HG03175 (cell line): ENCODE measurements around the gene TBPL1.

Experiments used
- ATAC-seq: cut with Tn5 transposase; IDR thresholded peaks from one replicate; pipeline ENCODE4 v1.9.1; 2021; ENCODE audit warnings: mild to moderate bottlenecking, moderate library complexity; ENCODE audit not compliant: unreplicated experiment

TBPL1 gene

DNA sequence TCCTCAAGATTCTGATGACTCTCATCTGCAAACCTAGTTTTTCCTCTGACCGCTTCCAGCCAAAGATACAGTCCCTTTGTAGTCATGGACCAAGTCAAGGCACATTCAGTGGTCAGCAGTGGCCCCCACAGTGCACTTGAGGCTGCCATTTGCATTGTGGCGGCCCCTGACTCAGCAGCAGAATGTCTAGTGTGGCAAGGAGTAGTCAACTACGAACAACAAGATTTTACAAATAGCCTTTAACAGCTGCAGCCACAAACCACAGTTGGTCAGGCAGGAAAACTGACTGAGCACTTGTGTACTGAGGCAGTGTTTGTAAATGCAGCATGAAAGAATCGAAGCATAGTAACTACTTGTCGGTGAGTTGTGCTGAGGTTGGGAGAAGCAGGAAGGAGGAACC is 49.8 kb downstream of the TBPL1 start:
- no peak for ATAC-seq

DNA sequence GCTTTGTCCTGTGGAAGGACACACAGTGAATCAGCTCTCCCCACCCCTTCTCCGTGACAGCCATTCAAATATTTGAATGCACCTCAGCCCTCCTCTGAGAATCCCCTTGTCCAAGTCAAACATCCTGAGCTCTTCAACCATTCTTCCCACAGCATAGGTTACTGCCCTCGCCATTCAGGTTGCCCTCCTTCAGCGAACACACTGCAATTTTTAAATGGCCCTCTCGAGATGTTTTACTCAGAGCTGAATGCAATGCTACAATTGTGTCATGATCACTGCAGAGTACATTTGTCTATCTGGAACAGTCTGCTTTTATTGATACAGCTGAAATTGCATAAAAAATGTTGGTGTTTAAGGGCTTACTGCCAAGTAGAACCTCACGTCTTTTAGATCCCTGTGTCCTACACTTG is 50.5 kb downstream of the TBPL1 start:
- no peak for ATAC-seq

DNA sequence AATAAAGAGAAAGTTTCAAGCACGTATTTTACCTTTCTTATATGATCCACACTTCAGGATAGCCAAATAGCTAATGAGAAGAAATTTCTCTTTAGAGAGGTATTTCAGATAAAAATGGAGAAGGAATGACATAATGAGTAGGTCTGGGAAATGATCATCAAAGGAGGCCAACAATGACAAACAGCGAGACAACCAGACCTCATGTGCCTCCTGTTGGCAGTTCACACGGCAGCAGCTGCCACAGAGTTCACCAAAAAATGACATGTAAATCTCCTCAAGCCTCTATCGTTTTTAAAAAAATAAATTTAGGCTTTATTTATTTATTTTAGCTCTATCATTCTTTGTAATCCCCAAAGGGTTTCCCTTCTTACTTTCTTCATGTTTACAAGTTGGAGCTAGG is 51.7 kb downstream of the TBPL1 start:
- ATAC-seq = no peak

DNA sequence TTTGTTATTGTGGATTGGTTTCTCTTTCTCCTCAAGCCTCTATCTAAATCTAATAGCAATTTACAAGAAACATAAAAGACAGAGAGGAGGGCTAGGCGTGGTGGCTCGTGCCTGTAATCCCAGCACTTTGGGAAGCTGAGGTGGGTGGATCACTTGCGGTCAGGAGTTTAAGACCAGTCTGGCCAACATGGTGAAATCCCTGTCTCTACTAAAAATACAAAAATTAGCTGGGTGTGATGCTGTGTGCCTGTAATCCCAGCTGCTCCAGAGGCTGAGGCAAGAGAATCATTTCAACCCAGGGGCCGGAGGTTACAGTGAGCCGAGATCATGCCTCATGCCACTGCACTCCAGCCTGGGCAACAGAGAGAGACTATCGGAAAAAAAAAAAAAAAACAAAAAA is 52.8 kb downstream of the TBPL1 start:
- ATAC-seq = no peak

DNA sequence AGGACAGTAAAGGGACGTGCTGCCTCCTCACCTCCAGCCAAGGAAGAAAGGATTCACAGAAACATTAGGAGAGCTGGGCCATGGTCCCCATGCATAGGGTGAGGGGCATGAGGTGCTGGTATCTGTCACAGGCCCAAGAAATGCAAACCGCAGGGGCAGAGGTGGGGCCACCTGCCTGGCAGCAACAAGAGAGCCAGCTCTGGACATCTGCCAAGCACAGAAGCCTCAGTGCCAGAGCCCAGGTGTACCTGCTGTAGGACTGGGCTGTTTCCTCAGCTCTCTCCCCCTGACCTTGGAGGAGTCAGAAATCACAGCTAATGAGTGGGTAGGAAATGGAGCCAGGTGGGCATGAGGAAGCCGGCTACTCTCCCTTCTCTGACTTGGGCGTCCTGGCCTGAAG is 54.1 kb downstream of the TBPL1 start:
- ATAC-seq = no peak

DNA sequence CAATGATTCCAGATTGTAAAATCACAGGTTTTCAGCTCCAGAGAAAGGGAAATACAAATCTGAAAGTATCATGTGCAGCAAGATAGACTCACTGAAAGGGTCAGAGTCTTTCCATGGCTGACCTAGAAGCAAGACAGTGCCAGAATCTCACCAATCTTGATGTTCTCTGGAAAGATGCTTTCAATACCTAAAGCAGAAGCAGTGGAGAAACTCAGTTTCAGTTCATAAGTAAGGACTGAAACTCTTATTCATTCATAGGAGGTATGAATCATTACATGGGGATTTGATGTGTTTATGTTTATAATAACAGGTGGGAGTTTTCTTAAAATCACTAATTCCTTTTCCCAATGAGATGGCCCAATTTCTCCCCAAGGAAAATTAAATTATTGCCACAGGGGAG is 56.9 kb downstream of the TBPL1 start:
- no peak for ATAC-seq

DNA sequence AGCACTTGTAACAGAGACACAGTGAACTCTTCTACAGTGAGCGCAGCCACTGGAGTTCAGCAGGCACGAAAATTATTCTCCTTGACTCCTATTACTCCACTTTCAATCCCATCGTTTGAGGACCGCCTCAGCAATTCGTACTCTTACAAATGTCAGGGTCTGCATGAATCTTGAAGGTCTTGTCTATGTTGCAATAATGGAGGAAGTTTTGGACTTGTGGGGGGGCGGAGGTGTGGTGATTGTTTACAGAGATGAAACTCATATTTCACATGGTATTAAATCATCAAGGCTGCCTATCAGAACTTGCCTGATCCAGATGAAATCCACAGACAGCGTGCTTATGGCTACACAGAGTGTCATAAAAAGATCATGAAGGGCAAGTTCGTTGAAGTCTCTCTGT is 57.4 kb downstream of the TBPL1 start:
- ATAC-seq = no peak

DNA sequence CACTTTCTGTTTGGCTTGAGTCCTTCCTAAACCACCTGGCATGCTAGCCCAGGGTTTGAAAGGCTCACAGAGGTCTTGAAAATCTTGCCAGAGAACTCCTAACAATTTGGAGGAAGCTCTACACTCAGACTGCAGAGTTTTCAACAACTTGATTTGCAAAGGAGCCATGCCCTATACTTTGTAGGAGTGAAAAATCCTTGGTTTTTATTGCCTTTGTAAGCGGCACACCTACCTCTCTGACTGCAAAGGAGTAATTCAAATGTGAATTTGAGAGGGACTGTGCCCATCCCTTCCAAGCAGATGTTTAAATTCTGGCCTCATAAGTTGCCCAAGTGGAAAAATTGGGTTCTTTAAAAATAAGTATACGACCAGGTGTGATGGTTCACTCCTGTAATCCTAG is 58.0 kb downstream of the TBPL1 start:
- ATAC-seq = no peak

DNA sequence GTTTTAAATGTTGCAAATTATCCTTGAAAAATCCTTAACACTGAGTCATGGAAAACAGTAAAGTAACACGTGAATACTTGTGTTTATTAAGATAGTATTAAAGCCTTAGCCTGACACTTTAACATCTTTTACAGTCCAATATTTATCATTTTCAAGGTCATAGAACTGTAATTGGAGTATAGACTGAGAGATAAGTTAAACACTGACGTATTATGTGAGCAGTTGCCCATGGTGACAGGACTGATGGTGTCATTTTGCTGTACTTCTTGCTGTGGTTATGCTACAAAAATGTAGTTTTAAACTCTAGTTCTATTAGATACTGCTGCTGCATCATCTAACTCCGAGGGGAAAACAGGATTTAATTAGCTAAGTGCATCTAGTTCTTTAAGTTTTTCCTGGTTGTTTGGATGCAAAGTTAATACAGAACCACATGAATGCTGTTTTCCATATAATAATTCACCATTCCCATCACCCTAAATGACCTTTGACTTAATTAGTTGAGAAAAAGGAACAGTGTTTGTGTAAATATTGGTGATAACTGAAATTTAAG is 61.6 kb downstream of the TBPL1 start:
- ATAC-seq = no peak

DNA sequence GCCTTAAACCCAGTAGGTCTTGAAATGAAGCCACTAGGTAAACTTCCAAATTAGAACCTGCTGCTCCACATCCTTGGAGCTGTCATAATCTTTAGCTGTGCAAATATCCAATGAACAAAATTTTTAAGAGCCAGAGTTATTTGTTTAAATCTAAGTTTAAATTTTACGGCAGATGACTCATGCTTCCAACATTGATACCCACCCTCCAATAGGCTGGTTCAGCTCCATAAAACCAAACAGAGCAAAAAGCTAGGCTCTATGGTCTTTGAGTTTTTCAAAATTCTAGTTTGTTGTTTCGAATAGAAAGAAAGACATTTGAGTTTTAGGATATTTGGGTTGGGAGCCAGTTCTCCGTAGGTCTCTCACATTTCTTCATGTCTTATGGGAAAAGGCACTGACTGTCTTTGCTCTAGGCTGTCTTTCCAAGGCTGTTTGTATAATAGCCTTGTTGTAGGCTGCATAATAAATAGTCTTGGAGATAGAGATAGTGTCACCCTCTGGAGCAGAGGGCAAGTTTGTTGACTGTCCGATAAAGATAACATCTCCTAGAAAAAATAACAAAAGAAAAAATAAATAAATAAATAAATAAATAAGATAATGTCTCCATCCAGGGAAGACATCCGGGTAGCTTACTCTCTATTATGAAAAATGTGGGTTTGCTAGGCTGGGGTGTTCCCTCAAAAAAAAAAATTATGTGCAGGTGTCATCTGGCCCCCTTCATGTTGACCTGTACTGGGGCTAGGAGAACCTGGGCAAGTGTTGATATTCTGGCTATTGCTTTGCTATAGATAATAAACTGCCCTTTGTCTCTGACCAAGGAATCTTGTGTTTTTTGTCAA is 62.9 kb downstream of the TBPL1 start:
- ATAC-seq = no peak

DNA sequence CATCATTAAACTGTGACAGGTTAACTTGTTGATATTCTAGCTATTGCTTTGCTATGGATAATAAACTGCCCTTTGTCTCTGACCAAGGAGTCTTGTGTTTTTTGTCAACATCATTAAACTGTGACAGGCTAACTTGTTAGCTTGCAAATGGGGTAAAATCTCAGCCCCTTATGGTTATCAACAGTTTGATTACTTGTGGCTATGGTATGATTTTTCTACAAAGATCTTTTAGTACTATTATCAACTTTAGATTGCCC is 63.5 kb downstream of the TBPL1 start:
- ATAC-seq = no peak

DNA sequence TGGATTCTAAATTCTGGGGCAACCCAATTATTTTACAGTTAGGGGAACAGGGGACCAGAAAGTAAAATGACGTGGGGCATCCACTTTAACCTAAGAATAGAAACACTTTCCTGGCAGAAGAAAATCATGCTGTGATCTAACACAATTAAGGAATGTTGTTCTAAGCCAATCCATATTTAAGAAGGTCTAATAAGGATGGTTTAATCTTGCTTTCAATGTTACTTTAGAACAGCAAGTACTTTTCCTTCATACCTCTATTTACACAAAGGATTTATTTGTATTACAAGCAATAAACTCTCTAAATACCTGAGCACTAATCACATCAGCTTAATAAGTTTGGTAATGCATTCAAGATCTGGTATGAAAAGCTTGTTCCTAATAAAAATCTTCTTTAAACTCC is 67.0 kb downstream of the TBPL1 start:
- ATAC-seq = no peak

DNA sequence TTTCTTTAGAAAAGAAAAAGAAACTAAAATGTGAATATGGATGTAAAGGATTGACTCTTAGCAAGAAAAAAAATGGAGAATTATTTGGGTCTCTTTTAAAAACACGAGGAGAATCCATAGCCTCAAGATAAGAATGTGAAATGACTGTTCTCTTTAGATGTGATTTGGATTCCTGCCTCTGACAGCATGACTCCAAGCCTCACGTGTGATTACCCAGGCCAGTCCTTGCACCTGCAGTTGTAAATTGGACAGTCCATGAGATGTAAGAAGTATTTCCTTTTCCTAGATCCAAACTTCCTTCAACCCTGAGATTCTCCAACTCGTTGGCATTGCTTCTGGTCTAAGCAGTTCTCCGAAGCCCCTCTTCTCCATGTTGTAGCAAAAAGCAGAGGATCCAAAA is 67.5 kb downstream of the TBPL1 start:
- ATAC-seq = no peak

DNA sequence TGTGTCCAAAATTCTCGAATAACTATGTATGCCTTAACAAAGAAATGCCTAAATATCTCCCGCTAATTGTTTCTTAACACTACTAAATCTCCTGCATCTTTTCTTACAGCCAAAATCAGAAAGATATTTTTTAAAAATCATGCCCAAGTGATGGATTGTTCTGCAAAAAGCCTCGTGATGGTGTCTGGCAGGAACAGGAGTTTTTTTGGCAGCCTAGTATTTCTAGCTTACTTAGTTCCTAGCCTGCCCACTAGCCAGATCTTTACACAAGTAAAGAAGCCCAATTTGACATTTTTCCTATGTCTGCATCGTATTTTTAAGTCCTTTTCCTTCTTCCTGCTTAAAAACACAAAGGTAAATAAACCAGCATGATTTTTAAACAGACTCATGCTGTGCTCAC is 67.9 kb downstream of the TBPL1 start:
- ATAC-seq = no peak

DNA sequence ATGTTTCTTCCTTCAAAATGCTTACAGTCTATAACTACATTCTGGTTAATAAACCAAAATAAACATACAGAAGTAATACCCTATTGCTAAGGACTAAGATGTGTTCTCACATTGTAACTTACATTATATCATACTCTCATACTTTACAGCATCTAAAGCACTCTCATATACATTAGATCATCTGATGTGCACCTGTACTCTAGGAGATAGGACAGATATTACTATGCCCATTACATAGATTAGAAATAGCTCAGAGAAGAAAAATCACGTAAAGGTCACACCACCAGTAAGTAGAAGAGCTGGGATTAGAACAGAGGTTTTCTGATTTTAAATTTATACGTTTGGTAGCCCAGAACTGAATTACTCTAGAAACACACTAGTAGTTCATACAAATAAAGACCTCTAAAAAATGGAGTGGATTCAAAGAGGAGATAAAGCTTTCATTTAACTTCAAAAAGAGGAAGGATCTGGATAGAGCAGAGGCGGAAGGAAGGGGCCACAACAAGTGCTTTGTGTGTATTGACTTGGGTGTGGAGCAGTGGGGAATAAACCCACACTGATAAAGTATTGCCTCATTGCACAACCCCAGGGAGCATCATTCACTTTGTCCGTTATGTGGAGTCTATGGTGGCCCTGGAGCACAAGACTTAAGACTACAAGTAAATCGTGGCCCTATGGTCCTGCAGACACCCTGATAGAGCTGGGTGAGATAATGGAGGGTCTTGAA is 68.5 kb downstream of the TBPL1 start:
- no peak for ATAC-seq

DNA sequence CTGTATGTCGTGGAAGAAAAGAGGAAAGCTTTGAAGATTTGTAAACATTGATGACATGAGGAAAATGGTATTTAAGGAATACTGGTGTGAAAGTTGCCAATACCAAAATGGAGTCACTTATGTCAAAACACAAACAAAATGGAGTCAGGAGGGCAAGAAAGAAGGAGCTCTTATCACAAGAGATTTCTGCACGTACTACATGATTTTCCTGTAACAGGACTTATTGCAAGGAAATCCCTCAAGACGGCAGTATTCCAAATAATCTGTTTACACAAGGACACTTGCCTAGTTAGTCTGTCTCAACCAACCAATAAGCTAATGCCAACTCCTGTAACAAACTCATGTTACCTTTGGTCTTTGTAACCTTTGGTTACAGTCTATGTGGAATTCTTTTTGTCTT is 69.6 kb downstream of the TBPL1 start:
- ATAC-seq = no peak

DNA sequence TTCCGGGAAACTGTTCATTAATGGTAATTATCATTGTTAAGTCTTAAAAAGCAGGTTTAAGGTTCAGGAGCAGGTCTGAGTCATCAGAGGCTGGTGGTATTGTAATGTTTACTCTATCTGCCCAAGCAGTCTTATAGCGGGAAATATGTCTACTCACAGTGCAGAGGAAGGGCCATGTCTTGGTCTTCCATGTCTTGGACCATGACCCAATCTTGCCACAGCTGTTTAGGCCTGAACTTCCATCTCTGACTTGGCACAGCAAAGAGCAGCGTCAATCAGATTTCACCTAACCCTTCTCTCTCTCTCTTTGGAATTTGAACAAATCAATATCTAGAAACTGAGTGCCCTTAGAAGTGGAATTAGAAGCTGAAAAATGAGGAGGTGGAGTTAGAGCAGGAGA is 73.6 kb downstream of the TBPL1 start:
- no peak for ATAC-seq

DNA sequence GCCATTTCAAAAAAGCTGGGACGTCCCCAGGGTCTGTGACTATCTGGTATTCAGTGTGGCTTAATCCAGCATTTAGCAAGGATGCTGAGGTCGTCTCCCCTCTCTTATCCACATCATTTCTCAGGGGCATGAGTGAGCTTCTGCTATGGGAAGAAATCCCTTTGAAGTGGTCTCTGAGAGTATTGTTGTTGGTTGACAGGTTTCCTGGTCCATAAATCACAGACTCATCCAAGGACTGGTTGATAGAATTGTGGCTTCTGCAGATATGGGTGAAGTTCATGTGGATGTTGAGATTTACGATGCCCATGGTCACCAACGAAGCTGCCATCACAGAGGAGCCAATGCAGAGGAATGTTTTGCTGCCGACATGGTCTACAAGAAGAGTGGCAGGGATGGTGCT is 75.4 kb downstream of the TBPL1 start:
- no peak for ATAC-seq

DNA sequence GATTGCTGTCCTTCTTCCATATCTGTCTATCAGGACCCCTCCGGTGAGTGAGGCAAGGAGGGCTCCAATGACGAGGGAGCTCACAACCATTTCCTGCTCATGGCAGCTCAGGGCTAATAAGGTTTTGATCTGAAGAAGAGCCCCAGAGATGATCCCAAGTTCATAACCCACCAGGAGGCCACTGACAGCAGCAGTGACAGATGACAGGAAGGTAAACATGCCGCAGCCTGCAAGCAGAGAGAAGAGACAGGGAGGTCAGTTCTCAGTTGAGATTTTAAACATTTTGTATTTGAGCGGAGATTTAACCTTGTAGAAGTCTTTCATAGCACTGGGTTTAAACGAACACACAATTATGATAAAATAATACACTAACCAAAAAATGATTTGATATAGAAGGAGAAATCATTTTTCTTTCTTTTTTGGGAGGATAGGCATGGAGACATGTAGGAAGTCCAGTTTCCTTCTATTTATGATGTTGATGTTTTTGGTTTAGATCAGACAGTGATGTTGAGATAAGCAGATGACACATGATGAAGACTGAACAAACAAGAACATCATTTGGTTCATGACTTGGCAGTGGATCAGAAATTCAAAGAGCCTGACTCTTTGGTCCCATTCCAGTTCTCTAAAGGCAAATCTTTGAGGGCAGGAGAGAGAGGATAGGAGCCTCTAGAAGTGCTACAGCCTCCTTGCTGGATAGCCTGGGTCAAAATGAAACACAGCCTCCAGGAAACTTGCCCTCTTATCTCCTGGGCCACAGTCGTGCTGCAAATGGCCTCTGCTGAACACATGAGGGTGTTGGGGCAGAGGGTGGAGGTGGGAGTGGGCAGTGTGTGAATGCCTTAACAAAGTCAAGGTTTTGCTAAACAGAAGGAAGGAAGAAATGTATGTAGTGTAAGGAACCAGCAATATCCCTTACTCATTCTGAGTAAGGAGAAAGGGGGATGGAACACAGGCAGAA is 76.8 kb downstream of the TBPL1 start:
- ATAC-seq = no peak

DNA sequence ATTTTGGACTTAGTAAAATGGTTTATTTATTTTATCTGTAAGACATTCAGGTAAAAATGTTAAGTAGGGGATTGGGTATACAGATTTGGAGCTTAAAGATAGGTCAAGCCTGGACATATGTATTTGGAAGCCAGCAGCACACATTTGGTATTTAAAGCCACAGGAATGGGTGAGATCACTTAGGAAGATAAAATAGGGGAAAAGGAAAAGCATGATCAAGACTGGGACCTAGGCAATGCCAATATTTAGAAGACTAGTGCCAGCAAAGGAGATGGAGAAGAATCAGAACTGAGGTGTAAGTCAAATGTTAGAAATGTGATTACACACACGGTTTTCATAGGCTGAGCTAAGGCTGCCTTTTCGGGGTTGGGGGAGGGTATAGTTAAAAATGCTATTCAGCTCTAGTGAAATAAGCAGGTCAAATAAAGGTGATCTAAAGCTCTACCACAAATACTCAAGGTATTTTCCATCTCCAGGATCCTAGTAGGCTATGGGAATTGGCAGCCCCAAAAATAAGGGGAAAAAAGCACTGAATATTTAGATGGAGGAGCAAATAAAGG is 78.8 kb downstream of the TBPL1 start:
- ATAC-seq = no peak

DNA sequence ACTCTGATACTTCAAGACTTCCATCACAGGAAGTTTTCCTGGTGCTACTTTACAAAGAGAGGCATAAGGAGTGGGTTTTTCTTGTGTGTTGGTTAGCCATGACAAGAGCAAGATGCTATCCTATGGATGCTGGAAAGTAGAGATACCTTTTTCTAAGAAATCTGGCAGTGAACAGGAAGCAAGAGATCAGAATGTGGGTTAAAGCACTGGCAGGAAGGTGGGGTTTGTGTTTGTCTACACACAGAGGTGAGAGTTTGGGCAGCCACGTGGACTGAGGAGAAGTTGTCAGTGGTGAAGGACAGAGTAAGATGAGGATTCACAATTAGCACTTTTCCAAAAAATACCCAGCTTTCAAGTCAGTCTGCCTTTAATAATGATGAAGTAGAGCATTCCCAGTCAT is 81.5 kb downstream of the TBPL1 start:
- ATAC-seq = no peak
